Mucosa of rectum (tissue), 2 donors: ENCODE results near the gene KLF9.

Source experiments
- H3K27ac ChIP-seq, 2 donors: one replicate each; pipeline ENCODE4 v1.7.0; 2013; ENCODE audit warnings: inconsistent platforms in 2 of 2, low read depth in 2 of 2, low read length in 2 of 2
- H3K27me3 ChIP-seq, 2 donors: one replicate each; pipeline ENCODE4 v1.7.0; 2013; ENCODE audit warnings: low read length in 2 of 2; ENCODE audit not compliant: control insufficient read depth in 2 of 2, insufficient read depth in 2 of 2
- H3K36me3 ChIP-seq, 2 donors: one replicate each; pipeline ENCODE4 v1.7.0; 2013; ENCODE audit warnings: low read length in 2 of 2; ENCODE audit not compliant: control insufficient read depth in 2 of 2, insufficient read depth in 2 of 2
- H3K4me1 ChIP-seq, 2 donors: one replicate each; pipeline ENCODE4 v1.7.0; 2013; ENCODE audit warnings: low read length in 2 of 2, mild to moderate bottlenecking in 1 of 2; ENCODE audit not compliant: control insufficient read depth in 2 of 2, insufficient read depth in 2 of 2
- H3K4me3 ChIP-seq, 2 donors: one replicate each; pipeline ENCODE4 v1.7.0; 2013; ENCODE audit warnings: low read length in 2 of 2
- H3K9ac ChIP-seq, 2 donors: one replicate each; pipeline ENCODE4 v1.7.0; 2013; ENCODE audit warnings: low read length in 2 of 2, low read depth in 1 of 2, mild to moderate bottlenecking in 1 of 2
- H3K9me3 ChIP-seq, 2 donors: one replicate each; pipeline ENCODE4 v1.7.0; 2013; ENCODE audit warnings: low read length in 2 of 2; ENCODE audit not compliant: control insufficient read depth in 2 of 2
- donor health status: healthy.
- donor health status: Normal muscosa, but diverticular disease.

KLF9 gene

DNA sequence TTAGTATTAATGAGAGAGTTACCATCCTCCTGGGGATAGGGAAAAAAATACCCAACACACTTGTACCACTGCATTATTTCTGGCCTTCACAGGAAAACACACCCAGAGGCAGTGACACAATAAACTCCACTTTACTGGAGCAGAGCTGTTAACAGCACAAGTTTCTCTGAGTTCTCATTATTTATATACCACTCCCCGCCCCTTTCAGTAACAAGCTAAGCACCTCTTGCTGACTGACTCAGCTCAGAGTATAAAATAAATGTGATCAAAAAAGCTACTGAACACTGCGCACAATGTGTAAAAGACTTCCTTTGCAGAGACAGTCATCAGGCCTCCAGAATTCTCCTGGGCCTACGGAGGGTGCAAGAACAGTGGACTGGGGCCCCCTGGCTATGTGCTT is 21.6 kb downstream of the KLF9 start:
- peak overlapping the region; percentile 56 to 84 for H3K27ac ChIP-seq
- H3K9me3 ChIP-seq: no peaks in the 10 kb centered on the region
- peak overlapping the region in 1 of 2 donors; percentile 50 for H3K9ac ChIP-seq
- peak overlapping the region in 1 of 2 donors; percentile 11 for H3K4me3 ChIP-seq
- H3K27me3 ChIP-seq: no peaks in the 10 kb centered on the region
- H3K36me3 ChIP-seq: peaks cover 0 to 5% of the 10 kb centered on the region in 2 donors
- peaks cover 16 to 44% of the 10 kb centered on the region in 2 donors for H3K4me1 ChIP-seq

DNA sequence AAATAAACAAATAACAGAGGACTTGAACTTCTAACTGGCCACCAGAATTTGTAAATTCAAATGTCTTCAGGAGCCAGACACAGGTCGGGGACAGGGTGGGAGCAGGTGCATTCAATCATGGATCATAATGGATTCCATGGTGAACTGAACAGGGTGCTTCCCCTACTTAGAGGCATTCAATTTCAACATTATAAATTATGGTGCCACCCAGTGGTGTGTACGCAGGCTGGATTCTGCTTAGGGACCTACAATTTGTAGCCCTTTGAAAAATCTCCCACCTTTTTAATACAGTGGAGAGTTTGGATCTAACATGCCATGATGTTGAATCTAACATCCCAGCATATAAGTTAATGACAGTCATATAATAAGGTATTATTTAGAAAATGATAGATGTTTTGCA is 22.3 kb downstream of the KLF9 start:
- Histone ChIP-seq H3K27ac (peak overlapping the region; percentile 56 to 84), H3K36me3 (peaks cover 4 to 7% of the 10 kb centered on the region in 2 donors), H3K27me3 (no peaks in the 10 kb centered on the region), H3K4me3 (no peak overlapping the region), H3K4me1 (peaks cover 10 to 38% of the 10 kb centered on the region in 2 donors), H3K9me3 (no peaks in the 10 kb centered on the region), H3K9ac (peak overlapping the region in 1 of 2 donors; percentile 50)

DNA sequence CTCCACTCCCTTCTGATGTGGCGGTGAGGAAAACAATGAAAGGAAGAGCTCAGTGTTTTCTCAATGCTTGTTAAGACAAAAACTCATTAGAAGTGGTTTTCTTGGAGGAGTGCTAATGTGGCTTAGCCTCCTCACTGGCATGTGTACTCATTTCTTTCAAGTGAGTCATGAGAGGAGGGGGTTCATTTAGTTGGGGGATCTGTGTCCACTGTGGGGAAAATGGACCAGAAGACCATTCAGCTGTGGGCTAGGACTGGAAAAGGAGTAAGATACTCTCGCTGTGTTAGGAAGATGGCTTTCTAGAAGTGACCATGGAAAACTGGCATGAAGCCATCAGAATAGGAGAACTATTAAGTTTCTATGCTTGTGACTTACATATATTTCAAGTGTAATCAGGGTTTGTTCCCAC is 23.5 kb downstream of the KLF9 start:
- Histone ChIP-seq H3K4me3 (no peak overlapping the region), H3K27me3 (no peaks in the 10 kb centered on the region), H3K9me3 (no peaks in the 10 kb centered on the region), H3K36me3 (peaks cover 12 to 19% of the 10 kb centered on the region in 2 donors), H3K4me1 (peaks cover 10 to 33% of the 10 kb centered on the region in 2 donors), H3K9ac (no peak overlapping the region), H3K27ac (peak overlapping the region in 1 of 2 donors; percentile 17)

DNA sequence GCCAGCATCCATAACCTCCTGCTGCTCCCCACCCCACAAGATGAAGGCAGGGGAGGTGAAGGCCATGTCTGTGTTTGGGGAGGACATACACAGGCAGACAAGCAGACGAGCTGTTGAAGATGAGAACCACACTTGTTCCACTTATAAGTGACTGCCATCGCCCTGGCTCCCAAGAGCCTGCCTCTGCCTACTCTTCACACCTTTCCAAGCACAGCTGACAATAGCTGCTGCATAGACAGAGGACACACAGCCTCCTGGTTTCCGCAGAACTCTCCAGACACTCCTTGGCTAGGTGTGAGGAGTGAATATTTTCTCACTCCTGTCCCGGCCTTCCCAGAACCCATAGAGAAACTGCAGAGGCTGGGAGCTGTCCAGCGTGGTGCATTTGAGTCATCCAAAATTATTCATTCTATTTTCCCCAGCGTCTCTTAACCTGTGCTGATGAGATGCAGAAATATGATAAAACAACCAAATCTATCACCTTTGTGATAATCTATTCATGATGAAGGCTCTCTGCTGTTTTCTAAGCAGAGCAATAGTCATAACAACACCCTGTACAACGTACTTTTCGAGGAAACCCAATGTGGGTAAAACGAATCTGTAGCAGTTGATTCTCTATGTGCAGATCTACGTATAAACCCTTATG is 24.7 kb downstream of the KLF9 start:
- no peak overlapping the region for H3K27ac ChIP-seq
- no peaks in the 10 kb centered on the region for H3K9me3 ChIP-seq
- no peak overlapping the region for H3K4me3 ChIP-seq
- H3K4me1 ChIP-seq: peaks cover 10 to 33% of the 10 kb centered on the region in 2 donors
- H3K36me3 ChIP-seq: peaks cover 19 to 26% of the 10 kb centered on the region in 2 donors
- no peaks in the 10 kb centered on the region for H3K27me3 ChIP-seq
- no peak overlapping the region for H3K9ac ChIP-seq

DNA sequence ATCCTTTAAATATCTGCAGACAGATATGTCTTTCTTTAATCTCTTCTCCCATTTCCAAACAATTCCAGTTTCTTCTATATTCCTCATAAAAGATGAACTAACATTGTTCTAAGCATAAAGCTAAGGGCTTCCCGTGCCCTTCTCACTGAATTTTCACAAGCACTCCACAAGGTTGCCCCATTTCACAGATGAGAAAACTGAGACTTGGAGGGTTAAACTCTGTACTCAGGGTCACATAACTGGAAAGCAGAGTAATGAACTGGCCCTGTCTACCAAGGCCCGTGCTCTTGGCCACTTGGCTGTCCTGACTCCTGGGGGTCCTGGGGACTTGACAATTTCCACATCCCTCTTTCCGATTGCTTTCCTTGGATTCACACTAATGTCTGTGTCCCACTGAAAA is 25.3 kb downstream of the KLF9 start:
- Histone ChIP-seq H3K36me3 (peaks cover 19 to 32% of the 10 kb centered on the region in 2 donors), H3K9me3 (no peaks in the 10 kb centered on the region), H3K4me3 (no peak overlapping the region), H3K9ac (no peak overlapping the region), H3K27me3 (no peaks in the 10 kb centered on the region), H3K4me1 (peaks cover 10 to 29% of the 10 kb centered on the region in 2 donors), H3K27ac (no peak overlapping the region)

DNA sequence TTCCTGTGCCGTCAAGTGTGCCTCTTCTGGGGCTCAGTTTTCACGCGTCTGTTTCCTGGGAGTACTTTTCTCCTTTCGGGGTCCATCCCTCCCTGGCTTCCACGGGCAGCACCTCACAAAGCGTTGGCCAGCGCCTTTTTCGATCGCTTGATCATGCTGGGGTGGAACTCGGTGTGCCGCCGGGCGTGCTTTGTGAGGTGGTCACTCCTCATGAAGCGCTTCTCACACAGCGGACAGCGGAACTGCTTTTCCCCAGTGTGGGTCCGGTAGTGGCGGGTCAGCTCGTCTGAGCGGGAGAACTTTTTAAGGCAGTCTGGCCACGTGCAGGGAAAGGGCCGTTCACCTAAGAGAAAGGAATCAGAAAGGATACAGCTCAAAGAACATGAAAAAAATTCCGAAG is 26.8 kb downstream of the KLF9 start:
- Histone ChIP-seq H3K9ac (no peak overlapping the region), H3K4me3 (no peak overlapping the region), H3K27ac (no peak overlapping the region), H3K9me3 (no peaks in the 10 kb centered on the region), H3K27me3 (no peaks in the 10 kb centered on the region), H3K4me1 (peaks cover 10 to 22% of the 10 kb centered on the region in 2 donors), H3K36me3 (peaks cover 19 to 32% of the 10 kb centered on the region in 2 donors)

DNA sequence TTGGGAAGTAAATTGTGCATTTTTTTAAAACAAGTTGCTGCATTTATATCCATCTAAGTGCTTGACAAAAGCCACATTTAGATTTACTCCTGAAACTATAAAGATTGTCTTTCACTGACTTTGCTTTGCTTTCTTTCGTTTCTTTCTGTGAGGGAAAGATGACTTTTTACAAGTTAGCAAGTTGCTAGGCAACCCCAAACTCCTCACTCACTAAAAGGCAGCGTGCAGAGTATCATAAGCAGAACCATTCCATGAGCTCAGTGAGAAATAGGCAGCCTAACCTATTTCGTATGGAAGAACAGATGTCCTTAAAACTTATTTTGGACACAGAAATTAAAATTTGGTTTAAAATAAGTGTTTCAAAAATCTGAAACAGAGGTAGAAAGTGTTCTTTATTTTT is 29.0 kb downstream of the KLF9 start:
- no peak overlapping the region for H3K4me3 ChIP-seq
- H3K36me3 ChIP-seq: peaks cover 19 to 32% of the 10 kb centered on the region in 2 donors
- H3K9me3 ChIP-seq: no peaks in the 10 kb centered on the region
- no peak overlapping the region for H3K27ac ChIP-seq
- H3K4me1 ChIP-seq: peaks cover 5 to 7% of the 10 kb centered on the region in 2 donors
- no peaks in the 10 kb centered on the region for H3K27me3 ChIP-seq
- no peak overlapping the region for H3K9ac ChIP-seq

DNA sequence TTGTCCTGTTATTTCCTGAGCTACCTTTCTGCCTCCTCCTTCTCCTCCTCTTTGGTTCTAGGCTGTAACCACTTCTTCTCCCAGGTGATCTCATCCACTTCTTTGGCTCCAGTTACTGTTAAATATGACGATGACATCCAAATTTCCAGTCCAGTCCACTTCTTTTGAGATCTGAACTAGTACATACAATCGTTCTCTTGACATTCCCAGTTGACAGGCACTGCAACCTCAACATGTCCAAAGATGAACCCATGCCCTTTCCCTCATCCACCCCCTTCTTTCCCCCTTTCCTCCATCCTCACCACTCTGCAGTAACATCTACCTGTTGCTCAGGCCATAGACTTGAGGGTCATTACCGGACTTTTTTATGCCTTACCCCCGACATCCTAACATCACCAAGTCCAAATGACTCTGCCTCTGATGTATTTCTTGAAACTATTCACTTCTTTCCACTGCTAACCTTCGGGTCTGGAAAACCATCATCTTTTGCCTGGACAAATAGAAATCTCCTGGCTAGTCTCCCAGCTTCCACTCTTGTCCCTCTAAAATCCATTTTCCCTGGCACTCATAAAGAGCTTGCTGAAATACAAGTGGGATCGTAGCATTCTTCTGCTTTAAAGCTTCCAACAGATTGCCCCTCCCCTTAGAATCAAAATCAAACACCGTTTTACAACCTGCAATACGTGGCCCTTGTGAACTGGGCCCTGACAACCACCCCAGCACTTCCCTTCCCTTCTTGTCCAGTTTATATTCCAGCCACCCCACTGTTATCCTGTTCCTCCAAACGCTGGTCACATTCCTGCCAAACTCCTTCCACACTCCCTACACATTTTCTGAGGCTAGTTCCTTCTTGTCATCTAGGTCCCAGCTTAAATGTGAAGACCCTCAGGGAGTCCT is 31.5 kb downstream of the KLF9 start:
- Histone ChIP-seq H3K36me3 (peaks cover 19 to 27% of the 10 kb centered on the region in 2 donors), H3K4me1 (peaks cover 5 to 7% of the 10 kb centered on the region in 2 donors), H3K27ac (no peak overlapping the region), H3K27me3 (no peaks in the 10 kb centered on the region), H3K9me3 (no peaks in the 10 kb centered on the region), H3K9ac (no peak overlapping the region), H3K4me3 (no peak overlapping the region)

DNA sequence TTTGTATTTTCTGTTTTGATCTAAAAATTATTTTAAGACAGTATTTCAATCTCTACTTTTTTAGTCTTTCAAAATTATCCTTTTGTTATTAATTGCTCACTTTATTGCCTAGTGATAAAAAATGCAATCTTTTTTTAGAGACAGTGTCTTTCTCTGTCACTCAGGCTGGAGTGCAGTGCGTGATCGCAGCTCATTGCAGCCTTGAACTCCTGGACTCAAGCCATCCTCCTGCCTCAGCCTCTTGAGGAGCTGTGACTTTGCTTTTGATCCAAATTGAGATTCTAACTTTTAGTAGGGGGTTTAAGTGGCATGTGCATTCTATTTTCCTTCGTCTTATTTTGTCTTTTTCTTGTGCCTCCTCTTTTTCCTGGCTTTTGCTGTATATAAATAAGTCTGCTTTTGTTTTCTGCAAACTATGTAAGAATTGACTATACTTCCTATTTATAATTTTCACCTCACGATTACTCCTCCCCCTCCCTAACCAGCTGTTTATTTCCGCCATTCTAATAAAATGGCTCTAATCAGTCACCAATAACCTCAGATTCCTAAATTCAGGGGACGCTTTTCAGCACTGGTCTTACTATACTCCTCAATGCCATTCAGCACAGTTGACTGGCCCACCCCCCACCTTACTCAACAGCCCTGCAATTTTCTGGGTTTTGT is 32.3 kb downstream of the KLF9 start:
- Histone ChIP-seq H3K9ac (no peak overlapping the region), H3K4me1 (peaks cover 5 to 7% of the 10 kb centered on the region in 2 donors), H3K27ac (no peak overlapping the region), H3K4me3 (no peak overlapping the region), H3K27me3 (no peaks in the 10 kb centered on the region), H3K36me3 (peaks cover 15 to 25% of the 10 kb centered on the region in 2 donors), H3K9me3 (no peaks in the 10 kb centered on the region)
